DMS53 treated with DMSO at 0.1 percent for 48 hours (cell line): ENCODE results near the gene ARL16.

ENCODE experiments used
- DNase-seq: peaks from one replicate; lab custom pipeline; 2025; ENCODE audit not compliant: unreplicated experiment; lab: John Stamatoyannopoulos, UW

Gene ARL16

DNA sequence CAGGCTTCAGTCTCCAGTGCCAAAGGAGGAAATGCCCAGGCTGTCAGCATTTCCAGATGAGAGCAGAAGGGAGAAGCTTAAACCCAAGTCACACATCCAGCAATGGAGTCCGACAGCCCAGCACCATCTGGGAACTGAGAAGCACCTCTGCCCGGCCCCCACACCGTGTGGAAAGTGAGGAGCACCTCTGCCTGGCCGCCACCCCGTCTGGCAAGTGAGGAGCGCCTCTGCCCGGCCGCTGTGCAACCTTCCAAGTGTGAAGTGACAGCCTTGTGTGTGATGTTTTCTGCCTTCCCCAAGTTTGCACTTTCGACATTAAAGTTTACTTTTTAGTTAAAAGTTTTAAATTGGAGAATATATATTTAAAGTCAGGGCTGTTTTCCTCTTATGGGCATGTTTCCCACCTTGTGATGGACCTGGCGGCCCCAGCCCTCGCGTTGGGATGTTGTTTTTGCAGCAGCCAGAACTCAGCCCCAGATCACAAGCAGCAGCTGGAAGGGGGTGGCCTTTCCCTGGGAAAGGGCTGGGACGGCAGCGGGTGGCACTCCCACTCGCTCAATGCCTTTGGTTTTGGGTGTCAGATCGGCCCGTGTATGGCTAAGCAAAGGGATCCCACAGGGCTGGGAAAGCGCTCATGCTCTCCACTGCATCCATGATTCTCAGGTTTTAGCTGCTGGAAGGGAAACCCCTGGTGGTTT, 9.9 kb downstream of the ARL16 start:
- DNase-seq = no peak

DNA sequence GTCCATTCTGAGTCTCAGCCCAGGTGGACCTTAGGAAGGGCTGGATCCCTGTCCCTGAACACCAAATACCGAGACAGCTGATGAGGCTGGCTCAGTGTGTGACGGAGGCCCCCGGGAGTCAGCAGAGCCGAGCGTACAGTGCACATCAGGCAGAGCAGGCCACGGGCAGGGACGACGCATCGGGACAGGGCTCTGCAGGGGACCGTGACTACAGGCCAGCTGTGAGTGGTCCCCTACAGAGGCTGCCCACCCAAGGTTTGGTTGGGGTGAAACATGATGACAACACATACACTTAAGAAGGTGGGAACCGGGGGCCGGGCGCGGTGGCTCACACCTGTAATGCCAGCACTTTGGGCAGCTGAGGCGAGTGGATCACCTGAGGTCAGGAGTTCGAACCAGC, 10.6 kb downstream of the ARL16 start:
- no peak for DNase-seq

GRCh38 chr17:81672504-81672903, 11.1 kb downstream of the ARL16 start:
- DNase-seq = no peak

GRCh38 chr17:81667754-81668153, 15.8 kb downstream of the ARL16 start:
- DNase-seq = no peak

GRCh38 chr17:81666342-81667191, 17.0 kb downstream of the ARL16 start, which contains the start of the genes CCDC137 and OXLD1:
CCDC137 (plus strand) TSS chr17:81666737; CDS start chr17:81666767, 30 bp downstream.
OXLD1 (minus strand) TSS chr17:81666605; CDS start chr17:81666577, 28 bp downstream.
- peak; percentile 86 for DNase-seq

DNA sequence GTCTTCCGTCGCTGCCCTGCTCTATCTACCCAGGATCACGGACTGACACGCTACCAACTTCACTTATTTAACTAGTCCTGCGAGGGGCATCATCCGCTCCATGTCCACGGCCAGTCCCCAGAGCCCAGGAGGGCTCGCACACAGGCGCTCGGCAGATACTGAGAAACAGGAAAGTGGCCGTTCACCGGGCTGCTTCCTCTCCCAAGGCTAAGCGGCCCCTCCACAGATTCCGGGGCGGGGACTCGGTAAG, 17.6 kb downstream of the ARL16 start:
- DNase-seq = no peak

DNA sequence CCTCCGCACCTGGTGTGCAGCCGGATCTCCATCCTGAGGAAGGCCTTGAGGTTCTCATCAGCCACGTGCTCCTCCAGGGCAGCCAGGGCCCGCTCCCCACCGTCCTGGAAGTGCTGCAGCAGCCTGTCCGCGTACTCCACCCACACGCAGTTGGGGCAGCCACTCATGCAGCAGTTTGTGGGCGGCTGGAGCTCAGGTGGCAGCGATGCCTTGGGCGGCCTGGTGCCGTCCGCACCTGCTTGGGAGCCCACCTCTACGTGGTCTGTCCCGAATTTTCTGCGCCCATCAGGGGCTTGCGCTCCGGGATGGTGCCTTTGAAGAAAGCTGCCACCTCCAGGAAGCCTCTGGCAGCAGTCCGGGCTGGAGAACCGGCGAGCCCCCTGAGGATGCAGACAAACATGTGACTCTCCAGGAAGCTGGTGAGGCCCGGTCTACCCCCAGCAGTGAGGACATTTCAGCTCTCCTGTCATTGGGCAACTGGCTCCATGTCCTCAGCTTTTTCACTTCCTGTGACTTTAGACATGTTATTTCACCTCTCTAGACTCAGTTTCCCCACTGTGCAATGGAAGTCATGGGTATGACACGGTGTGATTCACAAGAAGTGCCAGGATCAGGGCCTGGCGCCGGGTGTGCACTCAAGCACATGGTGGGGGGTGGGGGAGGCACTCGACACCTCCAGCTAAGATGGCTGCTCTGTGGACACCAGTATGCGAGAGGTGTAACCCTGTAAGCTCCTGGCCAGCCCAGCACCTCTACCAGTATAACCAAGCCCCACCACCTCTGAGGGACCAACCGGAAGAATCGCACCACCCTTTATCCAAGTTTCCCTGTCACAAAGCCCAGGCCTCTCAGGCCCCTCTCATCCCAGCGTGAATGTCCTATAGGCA, 18.1 kb downstream of the ARL16 start:
- no peak for DNase-seq

- DNase-seq = no peak
These were observed 19.5 kb downstream of the ARL16 start for GRCh38 chr17:81664051-81664470.

DNA sequence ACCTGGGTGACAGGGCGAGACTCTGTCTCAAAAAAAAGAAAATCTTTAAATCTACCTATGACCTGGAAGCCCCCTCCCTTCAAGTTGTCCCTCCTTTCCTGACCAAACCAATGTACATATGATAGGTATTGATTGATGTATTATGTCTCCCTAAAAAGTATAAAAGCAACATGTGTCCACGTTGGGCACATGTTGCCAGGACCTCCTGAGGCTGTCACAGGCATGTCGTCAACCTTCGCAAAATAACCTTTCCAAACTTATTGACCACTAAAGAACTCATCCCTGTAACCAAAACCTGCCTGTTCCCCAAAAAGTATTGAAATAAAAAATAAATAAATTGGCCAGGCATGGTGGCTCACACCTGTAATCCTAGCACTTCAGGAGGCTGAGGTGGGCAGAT, 21.6 kb downstream of the ARL16 start:
- no peak for DNase-seq

- no peak for DNase-seq
These were observed 23.2 kb downstream of the ARL16 start for GRCh38 chr17:81660441-81660840.

DNA sequence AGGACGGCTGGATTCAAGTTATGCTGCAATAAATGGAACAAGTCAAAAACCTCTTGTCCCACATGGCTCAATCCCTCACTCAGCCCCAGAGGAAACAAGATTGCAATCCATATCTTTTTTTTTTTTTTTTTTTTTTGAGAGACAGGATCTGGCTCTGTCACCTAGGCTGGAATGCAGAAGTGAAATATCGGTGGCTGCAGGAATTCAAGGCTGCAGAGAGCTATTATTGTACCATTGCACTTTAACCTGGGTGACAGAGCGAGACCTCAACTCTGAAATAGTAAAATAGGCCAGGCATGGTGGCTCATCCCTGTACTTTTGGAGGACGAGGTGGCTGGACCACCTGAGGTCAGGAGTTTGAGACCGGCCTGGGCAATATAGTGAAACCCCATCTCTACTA, 24.6 kb downstream of the ARL16 start:
- DNase-seq = no peak

GRCh38 chr17:81656835-81657234, 26.8 kb downstream of the ARL16 start:
- DNase-seq = no peak

DNA sequence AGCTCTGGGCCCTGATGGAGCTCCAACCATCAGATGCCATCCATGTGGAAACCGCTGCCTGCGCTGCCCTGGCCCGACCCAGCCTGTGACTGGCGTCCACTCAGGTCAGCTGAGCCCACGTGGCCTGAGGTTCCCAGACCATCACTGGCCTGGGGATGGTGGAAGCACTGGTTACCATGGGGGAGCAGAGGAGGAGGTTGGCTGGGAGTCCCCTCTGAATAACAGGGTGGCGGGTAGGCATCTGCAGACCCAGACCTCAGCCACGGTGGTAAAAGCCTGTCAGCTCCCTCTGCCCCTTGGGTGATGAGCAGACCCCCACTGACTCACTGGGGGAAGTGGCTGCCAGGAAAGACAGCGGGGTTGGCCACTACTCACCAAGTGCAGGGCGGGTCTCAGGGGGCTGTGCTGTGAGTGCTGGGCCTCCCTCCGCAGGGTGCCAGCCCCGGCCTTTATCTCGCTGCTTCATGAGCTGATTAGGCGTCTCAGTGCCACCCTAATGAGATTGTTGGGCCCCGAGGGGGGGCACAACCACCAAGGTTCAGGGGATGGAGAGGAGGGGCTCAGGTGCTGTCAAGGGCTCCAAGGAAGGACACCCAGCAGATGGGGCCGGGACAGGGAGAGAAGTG, 27.4 kb downstream of the ARL16 start, which contains the start of gene PDE6G:
TSS of gene PDE6G (minus strand) at position 425 of the 626 bp plus-strand sequence. CDS start 3,237 bp downstream, outside the sequence.
- no peak for DNase-seq

GRCh38 chr17:81655378-81656117, 28.0 kb downstream of the ARL16 start:
- DNase-seq = no peak

GRCh38 chr17:81652906-81653771, 30.5 kb downstream of the ARL16 start:
- no peak for DNase-seq

- DNase-seq = peak; percentile 27
These were observed 31.9 kb downstream of the ARL16 start for GRCh38 chr17:81651692-81652091.

- DNase-seq = no peak
These were observed 32.6 kb downstream of the ARL16 start for GRCh38 chr17:81650951-81651350.

DNA sequence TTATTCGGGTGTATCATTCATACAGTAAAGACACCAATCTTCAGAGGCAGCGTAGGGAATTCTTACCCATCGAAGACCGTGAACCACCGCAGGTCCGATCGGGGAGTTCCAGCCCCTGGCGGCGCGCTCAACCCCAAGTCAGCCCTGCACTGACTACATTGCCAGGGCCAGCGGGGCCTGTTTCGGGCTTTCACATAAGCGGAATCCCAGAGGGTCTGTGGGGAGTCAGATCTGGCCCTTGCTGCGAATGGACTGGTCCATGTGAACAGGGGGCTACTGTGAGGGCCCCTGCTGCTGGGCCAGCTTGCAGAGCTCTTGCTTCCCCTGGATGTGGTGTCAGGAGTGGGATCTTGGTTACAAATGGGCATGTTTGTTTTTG, 34.9 kb downstream of the ARL16 start:
- no peak for DNase-seq

- no peak for DNase-seq
These were observed 35.4 kb downstream of the ARL16 start for GRCh38 chr17:81648013-81648706.
